HL-60 (cell line): Measurements from ENCODE around the gene TMEM86B.

Source experiments
- CTCF ChIP-seq: IDR thresholded peaks from one replicate; pipeline ENCODE4 v1.5.1; 2011; ENCODE audit warnings: low read length, control low read depth, inconsistent platforms; ENCODE audit not compliant: insufficient read depth
- GABPA ChIP-seq: IDR thresholded peaks from 2 replicates; pipeline ENCODE4 v1.6.1; 2012; ENCODE audit warnings: low read depth
- POLR2AphosphoS5 ChIP-seq: IDR thresholded peaks from 2 replicates; pipeline ENCODE4 v1.6.1; 2012; ENCODE audit warnings: low read depth
- SPI1 ChIP-seq: IDR thresholded peaks from 2 replicates; pipeline ENCODE4 v1.6.1; 2012; ENCODE audit warnings: low read depth, mild to moderate bottlenecking, borderline replicate concordance
- TF ChIP-seq, protein P1 (sequence below): IDR thresholded peaks from 2 replicates; pipeline ENCODE4 v1.6.1; 2012; ENCODE audit warnings: low read depth; ENCODE audit not compliant: insufficient replicate concordance

- TF ChIP-seq CTCF (no peak), POLR2AphosphoS5 (no peak), GABPA (0 out of 2 replicates have a peak, but pooled peaks have one; percentile 19), SPI1 (no peak)
- TF ChIP-seq, protein P1, sequence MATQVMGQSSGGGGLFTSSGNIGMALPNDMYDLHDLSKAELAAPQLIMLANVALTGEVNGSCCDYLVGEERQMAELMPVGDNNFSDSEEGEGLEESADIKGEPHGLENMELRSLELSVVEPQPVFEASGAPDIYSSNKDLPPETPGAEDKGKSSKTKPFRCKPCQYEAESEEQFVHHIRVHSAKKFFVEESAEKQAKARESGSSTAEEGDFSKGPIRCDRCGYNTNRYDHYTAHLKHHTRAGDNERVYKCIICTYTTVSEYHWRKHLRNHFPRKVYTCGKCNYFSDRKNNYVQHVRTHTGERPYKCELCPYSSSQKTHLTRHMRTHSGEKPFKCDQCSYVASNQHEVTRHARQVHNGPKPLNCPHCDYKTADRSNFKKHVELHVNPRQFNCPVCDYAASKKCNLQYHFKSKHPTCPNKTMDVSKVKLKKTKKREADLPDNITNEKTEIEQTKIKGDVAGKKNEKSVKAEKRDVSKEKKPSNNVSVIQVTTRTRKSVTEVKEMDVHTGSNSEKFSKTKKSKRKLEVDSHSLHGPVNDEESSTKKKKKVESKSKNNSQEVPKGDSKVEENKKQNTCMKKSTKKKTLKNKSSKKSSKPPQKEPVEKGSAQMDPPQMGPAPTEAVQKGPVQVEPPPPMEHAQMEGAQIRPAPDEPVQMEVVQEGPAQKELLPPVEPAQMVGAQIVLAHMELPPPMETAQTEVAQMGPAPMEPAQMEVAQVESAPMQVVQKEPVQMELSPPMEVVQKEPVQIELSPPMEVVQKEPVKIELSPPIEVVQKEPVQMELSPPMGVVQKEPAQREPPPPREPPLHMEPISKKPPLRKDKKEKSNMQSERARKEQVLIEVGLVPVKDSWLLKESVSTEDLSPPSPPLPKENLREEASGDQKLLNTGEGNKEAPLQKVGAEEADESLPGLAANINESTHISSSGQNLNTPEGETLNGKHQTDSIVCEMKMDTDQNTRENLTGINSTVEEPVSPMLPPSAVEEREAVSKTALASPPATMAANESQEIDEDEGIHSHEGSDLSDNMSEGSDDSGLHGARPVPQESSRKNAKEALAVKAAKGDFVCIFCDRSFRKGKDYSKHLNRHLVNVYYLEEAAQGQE = no peak
Observed at GRCh38 chr19:55259540-55260210, 31.1 kb upstream of the TMEM86B start.
